GM18870 (cell line): ENCODE measurements around the gene BAG1.

Experiments used
- ATAC-seq: cut with Tn5 transposase; IDR thresholded peaks from one replicate; pipeline ENCODE4 v1.9.1; 2021; ENCODE audit warnings: moderate library complexity; ENCODE audit not compliant: unreplicated experiment

Gene BAG1

DNA sequence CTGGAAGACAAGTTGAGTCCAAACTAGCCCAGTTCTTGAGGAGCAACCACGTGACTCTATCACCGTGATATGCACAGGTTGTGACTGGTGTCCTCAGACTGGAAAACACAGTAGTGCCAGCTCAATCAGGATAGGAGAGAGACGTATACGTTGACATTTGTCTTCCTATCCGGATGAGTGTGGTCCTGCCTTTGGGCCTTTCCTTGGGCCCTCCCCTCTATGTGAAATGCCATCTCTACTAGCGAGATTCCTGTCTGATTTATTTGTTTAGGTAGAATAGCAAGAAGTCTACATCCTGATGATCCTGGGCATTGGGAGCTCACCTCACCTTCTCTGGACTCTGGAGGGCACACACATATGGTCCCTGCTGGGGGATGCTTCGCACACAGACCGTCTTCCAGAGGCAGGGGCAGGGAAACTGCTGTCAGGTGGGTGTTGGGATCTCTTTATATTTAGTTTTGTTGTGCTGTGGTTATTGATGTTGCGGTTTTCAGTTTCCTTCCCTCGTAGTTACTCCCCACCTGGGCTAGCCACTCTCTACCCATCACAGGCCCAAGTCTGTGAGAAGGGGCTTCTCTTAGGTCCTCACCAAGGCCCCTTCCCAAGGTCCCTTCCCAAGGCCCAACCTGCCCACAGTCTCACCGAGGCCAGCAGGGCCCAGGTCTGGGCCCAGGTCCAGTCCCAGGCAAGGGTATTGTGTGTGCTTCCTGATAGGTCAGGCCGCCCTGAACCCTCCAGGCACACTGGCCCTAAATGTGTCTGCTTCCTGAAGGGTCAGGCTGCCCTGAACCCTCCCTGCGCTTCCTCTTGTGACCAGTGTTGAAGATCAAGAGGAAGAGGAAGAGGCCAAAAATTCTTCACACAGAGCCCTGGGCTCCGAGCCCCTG lies 43.6 kb downstream of the BAG1 start:
- ATAC-seq, result no peak

DNA sequence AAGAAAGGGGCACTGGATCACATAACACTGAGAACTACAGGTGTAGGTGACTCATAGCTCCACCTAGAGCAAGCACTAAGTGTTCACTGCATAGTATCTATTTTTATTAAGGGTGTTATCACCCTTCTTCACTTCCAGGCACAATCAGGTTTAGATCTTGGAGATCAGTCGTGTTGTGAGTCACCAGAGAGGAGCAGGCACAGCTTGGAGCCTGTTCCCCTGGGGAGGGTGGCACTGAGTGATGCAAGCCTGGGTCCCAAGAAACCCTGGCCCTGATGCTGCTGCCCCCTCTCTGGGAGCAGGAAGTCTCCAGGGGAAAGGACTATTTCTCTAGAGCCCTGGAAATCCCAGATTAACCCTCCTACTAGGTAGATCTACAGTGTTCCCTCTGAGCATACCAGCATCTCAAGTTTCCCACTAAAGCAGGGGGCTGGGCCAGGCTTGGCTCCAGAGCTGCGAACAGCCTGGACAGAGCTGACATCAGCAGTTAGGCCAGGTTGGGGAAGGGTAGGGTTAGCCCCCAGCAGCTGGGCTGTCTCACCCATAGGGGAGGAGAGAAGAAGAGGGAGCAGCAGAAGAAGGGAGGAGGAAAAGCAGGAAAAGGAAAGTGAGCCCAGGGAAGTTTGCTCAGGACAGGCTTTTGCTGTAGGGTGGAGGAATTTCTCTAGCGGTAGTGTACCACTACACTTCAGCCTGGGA lies 52.7 kb downstream of the BAG1 start:
- ATAC-seq, result no peak

DNA sequence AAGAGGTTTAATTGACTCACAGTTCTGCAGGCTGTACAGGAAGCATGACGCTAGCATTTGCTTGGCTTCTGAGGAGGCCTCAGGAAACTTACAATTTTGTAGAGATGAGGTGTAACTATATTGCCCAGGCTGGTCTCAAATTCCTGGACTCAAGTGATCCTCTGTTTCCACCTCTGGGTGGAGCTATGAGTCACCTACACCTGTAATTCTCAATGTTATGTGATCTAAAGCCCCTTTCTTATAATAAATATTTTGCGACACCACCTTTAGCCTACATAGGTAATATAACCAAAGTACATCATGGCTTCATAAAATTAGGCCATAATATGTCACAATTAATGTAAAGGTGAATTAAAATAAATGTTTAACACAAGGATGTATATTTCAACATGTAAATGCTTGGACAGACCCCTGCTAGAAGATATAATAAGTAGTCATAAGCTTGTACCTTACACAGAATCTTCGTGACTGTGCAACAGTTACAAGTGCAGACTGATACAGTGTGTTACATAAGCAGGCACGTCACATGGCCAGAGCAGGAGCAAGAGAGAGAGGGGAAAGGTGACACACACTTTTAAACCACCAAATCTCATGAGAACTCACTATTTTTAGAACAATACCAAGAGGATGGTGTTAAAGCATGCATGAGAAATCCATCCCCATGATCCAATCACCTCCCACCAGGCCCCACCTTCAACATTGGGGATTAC lies 54.3 kb downstream of the BAG1 start:
- ATAC-seq, result no peak

DNA sequence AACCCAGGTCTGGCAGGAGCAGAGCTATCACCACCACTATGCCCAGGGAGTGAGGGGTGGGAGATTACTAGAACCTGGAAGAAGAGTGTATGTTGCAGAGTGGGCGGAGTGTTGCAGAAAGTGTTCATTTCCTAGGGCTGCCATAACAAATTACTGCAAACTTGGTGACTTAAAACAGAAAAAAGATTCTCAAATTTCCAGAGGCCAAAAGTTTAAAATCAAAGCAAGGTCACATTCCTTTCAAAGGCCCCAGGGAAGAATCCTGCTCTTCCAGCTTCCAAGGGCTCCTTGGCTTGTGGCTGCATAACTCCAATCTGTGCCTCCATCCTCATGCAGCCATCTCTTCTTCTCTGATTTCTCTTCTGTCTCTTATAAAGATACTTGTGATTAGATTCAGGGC lies 55.1 kb downstream of the BAG1 start:
- no peak for ATAC-seq

DNA sequence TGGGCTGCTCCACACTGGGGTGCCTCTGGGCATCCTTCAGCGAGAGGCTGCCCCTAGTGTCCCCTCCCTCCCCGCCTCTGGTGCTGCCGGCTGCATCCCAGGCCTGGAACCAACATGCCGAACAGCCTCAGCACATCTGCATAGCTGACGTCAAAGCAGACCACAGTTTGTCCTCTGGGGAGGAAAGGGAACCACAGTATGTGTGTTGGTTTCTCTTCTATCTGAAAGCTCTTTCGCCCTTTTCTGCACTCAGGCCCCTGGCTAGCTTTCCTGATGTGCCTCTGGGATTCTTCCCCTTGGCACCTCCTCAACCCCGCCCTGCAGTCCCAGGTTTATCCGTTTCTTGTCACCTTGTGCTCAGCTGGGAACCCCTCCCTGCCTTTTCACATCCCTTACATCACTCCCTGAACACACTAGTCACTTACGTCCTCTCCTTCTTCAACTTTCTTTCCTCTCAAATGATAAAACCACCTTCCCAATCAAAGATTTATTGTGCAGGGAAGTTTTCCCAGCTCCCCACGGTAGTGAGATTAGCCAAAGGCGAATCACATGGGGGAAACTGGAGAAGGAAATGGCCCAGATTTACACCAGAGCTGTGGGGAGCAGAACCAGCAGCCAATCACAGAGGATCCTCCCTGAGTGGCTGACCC lies 61.8 kb downstream of the BAG1 start:
- ATAC-seq, result peak; percentile 99
